Measurements from ENCODE around the gene RFX8.

DNA sequence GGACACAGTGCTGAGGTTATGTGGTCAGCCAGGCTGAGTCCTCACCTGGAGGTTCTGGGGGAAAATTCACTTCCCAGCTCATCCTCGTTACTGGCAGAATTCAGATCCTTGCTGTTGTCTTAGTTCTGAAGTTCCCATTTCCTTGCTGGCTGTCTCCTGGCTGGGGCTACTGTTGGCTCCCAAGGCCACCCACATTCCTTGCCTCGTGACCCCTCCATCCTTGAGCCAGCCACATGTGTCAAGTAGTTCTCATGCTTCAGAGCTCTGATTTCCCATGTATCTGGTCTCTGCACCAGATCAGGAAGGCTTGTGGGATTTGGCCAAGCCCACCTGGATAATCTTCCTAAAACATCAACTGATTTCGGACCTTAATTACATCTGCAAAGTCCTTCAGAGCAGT lies 38.1 kb upstream of the RFX8 start:
- no peak for TF ChIP-seq POLR2A (IDR thresholded peaks at IDR 0.05)
- TF ChIP-seq, protein P1, sequence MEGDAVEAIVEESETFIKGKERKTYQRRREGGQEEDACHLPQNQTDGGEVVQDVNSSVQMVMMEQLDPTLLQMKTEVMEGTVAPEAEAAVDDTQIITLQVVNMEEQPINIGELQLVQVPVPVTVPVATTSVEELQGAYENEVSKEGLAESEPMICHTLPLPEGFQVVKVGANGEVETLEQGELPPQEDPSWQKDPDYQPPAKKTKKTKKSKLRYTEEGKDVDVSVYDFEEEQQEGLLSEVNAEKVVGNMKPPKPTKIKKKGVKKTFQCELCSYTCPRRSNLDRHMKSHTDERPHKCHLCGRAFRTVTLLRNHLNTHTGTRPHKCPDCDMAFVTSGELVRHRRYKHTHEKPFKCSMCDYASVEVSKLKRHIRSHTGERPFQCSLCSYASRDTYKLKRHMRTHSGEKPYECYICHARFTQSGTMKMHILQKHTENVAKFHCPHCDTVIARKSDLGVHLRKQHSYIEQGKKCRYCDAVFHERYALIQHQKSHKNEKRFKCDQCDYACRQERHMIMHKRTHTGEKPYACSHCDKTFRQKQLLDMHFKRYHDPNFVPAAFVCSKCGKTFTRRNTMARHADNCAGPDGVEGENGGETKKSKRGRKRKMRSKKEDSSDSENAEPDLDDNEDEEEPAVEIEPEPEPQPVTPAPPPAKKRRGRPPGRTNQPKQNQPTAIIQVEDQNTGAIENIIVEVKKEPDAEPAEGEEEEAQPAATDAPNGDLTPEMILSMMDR (IDR thresholded peaks at IDR 0.05), result no peak
